Endothelial cell of hepatic sinusoid (primary cell): ENCODE results near the gene ZNF451.
"Not testable (repeated sequence)": the region's sequence is repeated elsewhere in the genome, so short reads cannot be mapped to it uniquely, and the experiment has no call there.

Source experiments
- in situ Hi-C: cut with HindIII; loops from 2 replicates; pipeline ENCODE4 v1.10.0; 2017; ENCODE audit warnings: low sequenced_read_pairs

Gene ZNF451

GRCh38 chr6:57089687-57090457 lies at the start of gene ZNF451:
ZNF451 (plus strand) TSS chr6:57090188; CDS start chr6:57090254, 66 bp downstream.
- in situ Hi-C loops, result loop anchor here (5.0 kb wide), 1 partner anchor 227 kb away; the partner anchor contains the start of gene PRIM2

GRCh38 chr6:57044061-57044460 lies 45.9 kb upstream of the ZNF451 start:
- in situ Hi-C loops, result not testable (repeated sequence)

- in situ Hi-C loops, result no loop called here
These were observed 45.4 kb upstream of the ZNF451 start for GRCh38 chr6:57044568-57044967.

- in situ Hi-C loops, result not testable (repeated sequence)
These were observed 43.4 kb upstream of the ZNF451 start, which contains the start of gene KIAA1586 for GRCh38 chr6:57046332-57047256. KIAA1586 (plus strand) TSS chr6:57046693; CDS start chr6:57046756, 63 bp downstream.

- in situ Hi-C loops, result not testable (repeated sequence)
These were observed 42.8 kb upstream of the ZNF451 start for GRCh38 chr6:57047257-57047585.

- in situ Hi-C loops, result not testable (repeated sequence)
These were observed 42.1 kb upstream of the ZNF451 start for GRCh38 chr6:57047859-57048258.

- in situ Hi-C loops, result no loop called here
These were observed 41.4 kb upstream of the ZNF451 start for GRCh38 chr6:57048577-57048976.

GRCh38 chr6:57063847-57064246 lies 26.1 kb upstream of the ZNF451 start:
- in situ Hi-C loops, result no loop called here

GRCh38 chr6:57064809-57065208 lies 25.2 kb upstream of the ZNF451 start:
- in situ Hi-C loops, result no loop called here

GRCh38 chr6:57068061-57068460 lies 21.9 kb upstream of the ZNF451 start:
- in situ Hi-C loops, result no loop called here

GRCh38 chr6:57069228-57069627 lies 20.8 kb upstream of the ZNF451 start:
- in situ Hi-C loops, result no loop called here

GRCh38 chr6:57069920-57070331 lies 20.1 kb upstream of the ZNF451 start:
- in situ Hi-C loops, result no loop called here

- in situ Hi-C loops, result no loop called here
These were observed 17.9 kb upstream of the ZNF451 start for GRCh38 chr6:57072108-57072507.

- in situ Hi-C loops, result no loop called here
These were observed 15.6 kb upstream of the ZNF451 start for GRCh38 chr6:57074383-57074782.

GRCh38 chr6:57075092-57075491 lies 14.9 kb upstream of the ZNF451 start:
- in situ Hi-C loops, result no loop called here

- in situ Hi-C loops, result no loop called here
These were observed 11.3 kb upstream of the ZNF451 start for GRCh38 chr6:57078531-57079207.

GRCh38 chr6:57085471-57085870 lies 4.5 kb upstream of the ZNF451 start:
- in situ Hi-C loops, result loop anchor here (5.0 kb wide), 1 partner anchor 232 kb away; the partner anchor contains the start of gene PRIM2

GRCh38 chr6:57086843-57087242 lies 3.1 kb upstream of the ZNF451 start:
- in situ Hi-C loops, result loop anchor here (5.0 kb wide), 1 partner anchor 230 kb away; the partner anchor contains the start of gene PRIM2

- in situ Hi-C loops, result loop anchor here (5.0 kb wide), 1 partner anchor 229 kb away; the partner anchor contains the start of gene PRIM2
These were observed 2.1 kb upstream of the ZNF451 start for GRCh38 chr6:57087916-57088315.

- in situ Hi-C loops, result loop anchor here (5.0 kb wide), 1 partner anchor 228 kb away; the partner anchor contains the start of gene PRIM2
These were observed 723 bp upstream of the ZNF451 start for GRCh38 chr6:57089265-57089664.
